GM18526 (cell line): Measurements from ENCODE around the gene MPV17L.
"Not testable (repeated sequence)": the region's sequence is repeated elsewhere in the genome, so short reads cannot be mapped to it uniquely, and the experiment has no call there.

Experiments
- POLR2A ChIP-seq: IDR thresholded peaks from 3 replicates; pipeline ENCODE4 v1.6.1; 2011; ENCODE audit not compliant: insufficient read length; ENCODE audit errors: extremely low read depth

MPV17L gene

DNA sequence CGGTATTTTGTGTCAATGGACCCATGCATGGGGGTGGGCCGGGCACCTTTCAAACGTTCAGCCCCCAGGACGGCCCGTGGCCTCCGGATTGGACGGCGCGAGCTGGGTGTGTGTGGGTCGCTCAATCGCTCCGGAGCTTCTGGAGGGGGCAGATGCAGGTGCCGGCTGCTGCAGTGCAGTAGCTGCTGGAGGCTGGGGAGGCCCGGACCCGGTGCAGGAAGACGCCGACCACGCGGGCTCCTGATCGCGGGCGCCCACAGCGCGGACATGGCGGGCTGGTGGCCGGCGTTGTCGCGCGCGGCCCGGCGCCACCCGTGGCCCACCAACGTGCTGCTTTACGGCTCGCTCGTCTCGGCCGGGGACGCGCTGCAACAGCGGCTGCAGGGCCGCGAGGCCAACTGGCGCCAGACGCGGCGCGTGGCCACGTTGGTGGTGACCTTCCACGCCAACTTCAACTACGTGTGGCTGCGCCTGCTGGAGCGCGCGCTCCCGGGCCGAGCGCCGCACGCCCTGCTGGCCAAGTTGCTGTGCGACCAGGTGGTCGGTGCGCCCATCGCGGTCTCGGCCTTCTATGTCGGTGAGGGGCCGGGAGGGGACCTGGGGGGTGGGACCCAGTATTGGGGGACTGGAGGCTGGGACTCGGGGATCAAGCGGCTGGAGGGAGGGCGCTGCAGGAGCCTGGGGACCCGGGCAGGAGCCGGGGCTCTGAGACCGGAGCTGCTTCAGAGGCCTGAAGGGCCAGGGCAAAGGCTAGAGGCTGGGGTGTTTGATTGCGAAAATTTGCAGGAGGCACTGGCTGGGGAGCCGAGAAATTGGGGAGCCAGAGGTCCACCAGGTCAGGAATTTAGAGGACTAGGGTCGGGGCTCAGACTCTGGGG is at the start of gene MPV17L:
Gene MPV17L, plus strand, starts transcription at position 124 of the 878 bp plus-strand sequence. Its CDS starts 144 bp downstream, at position 268.
- not testable (repeated sequence) for TF ChIP-seq POLR2A

DNA sequence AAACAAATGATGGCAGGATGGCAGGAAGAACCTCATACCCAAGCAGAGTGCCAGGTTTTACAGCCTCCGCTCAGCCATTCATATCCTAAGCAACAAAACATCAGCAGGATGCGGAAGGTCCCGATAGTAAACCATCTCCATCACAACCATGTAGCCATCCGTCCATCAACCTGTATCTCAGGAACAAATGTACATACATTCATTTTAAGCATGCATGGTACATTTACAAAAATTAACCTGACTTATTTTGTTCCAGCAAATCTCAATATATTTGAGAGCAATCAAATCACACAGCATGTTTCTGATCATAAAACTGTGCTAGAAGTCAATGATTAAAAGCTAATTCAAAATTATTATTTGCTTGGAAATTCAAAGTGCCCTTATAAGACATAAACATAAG is 17.4 kb upstream of the MPV17L start, which contains the start of gene NPIPA5:
Gene NPIPA5, minus strand, starts transcription at position 101 of the 400 bp plus-strand sequence. Its CDS starts 0 bp downstream, at position 101.
- TF ChIP-seq POLR2A = not testable (repeated sequence)

DNA sequence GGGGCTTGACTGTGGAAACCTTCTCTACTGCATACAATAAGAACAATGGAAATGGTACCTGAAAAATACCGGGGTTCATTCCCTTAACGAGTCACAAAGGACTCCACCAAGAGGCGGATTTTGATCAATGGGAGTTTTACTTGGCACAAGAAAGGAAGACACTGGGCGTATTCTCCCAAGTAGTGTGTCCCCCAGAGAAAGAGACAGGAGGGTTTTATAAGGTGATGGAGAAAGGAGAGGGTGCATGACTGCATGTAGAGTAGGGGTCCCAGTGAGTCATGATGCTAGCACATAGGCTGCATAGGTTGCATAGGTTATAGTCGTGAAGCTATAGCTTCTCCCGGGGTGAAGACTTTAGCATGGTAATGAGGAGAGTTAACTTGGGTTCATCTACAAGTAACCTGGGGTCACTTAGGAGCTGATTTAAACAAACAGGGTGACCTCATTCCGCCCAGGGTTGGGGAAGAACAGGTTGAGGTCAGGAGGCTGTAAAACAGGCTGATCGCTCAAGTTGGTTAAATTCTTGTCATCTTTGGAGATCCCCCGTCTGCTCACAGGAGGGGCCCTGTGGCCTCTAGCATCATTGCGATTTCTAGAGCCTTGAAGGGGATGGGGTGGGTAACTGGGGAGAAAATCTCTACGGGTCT is 1.5 kb downstream of the MPV17L start:
- no peak for TF ChIP-seq POLR2A

DNA sequence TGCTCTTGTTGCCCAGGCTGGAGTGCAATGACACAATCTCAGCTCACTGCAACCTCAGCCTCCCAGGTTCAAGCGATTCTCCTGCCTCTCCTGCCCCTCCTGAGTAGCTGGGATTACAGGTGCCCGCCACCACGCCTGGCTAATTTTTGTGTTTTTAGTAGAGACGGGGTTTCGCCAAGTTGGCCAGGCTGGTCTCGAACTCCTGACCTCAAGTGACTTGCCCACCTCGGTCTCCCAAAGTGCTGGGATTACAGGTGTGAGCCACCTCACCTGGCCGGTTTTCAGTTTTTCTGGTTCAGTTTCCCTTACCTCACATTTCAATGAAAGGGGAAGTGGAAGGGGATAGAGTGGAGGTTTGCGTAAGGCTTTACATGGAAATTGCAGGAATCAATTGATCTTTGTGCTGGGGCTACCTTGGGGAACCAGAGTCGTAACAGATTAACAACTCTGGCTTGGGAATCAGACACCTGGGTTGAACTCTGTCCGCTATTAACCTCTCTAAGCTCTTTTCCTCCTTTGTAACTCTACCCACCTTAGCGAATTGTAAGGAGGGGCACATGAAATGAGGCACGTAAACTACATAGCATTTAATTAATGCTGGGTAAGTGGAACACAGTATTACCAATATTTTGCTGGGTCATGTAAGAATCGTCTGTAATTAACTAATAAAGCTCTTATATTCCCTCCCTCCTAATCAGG is 3.2 kb downstream of the MPV17L start:
- no peak for TF ChIP-seq POLR2A

DNA sequence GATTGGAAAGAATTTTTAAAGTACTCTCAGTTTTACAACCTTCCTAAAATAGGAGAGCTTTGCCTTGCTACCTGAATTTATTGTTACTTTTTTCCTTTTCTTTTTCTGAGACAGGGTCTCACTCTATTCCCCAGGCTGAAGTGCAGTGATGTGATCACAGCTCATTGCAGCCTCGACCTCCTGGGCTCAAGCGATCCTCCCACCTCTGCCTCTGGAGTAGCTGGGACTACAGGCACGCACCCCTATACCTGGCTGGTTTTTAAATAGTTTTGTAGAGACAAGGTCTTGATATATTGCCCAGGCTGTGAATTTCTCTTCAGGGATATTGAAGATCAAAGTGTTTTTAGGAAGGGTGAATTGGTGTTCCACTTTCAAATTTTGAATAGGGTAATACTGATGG is 3.8 kb downstream of the MPV17L start:
- no peak for TF ChIP-seq POLR2A

DNA sequence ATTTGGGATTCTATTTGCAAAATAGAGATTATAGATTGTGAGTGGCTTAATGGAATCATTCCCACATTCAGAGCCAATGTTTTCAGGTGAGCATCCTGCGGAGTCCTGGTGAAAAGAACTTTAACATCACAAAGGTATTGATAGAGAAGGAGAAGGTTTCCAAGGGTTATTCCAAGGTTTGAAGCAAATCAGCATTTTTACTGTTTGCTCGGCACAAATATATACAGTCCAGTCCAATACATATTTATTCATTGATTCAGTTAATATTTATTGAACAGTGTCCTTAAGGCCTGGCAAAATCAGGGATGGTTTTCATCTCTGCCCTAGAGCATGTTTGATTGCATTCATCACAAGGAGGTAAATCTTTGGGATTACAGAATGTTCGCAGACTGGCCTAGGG is 6.4 kb downstream of the MPV17L start:
- TF ChIP-seq POLR2A = no peak

DNA sequence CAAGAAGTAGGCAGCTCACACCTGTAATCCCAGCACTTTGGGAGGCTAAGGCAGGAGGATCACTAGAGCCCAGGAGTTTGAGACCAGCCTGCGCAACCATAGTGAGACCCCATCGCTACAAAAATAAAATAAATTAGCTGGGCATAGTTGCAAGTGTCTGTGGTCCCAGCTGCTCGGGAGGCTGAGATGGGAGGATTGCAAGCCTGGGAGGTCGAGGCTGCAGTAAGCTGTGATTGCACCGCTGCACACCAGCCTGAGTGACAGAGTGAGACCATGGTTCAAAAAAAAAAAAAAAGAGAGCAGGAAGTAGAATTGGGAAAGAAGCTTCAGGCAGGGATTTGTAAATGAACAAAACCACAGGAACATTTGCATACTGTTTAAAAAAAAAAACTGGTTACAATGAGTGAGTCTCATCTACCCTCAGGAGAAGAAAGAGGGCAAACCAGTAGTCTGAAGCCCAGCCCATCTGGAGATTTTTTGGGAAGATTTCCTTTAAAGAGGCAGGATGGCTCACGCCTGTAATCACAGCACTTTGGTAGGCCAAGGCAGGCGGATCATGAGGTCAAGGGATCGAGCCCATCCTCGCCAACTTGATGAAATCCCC is 7.9 kb downstream of the MPV17L start:
- TF ChIP-seq POLR2A = no peak

DNA sequence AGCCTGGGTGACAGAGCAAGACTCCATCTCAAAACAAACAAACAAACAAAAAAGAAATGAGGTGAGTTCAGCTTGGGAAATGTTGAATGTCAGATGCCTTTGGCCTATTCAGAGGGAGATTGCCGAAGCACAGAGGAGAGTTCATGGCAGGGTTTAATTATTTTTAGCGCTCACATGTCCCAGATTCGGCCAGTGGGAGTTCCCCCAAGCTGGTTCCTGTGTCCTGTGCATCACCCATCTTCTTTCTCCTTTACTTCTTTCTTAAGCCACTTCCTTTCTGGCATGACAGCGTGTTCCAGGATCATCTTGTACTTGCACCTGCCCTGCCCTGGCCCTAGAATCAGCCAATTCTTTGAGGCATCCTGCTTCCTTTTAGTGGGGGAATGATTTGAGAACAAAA is 9.2 kb downstream of the MPV17L start:
- TF ChIP-seq POLR2A = no peak

DNA sequence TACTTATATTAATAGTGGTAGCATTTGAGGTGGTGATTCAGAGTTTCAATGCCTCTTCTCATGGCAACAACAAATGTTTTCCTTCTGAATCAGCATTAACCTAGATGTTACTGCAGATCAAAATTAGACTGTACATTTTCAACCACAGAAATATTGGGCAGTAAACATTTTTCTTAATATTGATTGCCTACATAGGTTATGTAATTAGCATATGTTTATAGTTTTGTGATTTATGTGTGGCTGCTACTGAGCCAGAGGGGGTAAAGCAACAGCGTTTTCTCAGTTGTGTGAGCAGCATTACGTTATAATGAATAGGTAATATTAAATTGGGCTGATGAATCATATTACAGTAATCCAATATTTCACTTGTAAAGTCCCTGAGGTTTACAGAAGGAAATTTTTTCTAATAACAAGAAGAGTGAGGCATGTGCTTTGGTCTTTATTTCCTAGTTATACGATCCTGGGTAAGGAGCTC is 20.0 kb downstream of the MPV17L start:
- no peak for TF ChIP-seq POLR2A

DNA sequence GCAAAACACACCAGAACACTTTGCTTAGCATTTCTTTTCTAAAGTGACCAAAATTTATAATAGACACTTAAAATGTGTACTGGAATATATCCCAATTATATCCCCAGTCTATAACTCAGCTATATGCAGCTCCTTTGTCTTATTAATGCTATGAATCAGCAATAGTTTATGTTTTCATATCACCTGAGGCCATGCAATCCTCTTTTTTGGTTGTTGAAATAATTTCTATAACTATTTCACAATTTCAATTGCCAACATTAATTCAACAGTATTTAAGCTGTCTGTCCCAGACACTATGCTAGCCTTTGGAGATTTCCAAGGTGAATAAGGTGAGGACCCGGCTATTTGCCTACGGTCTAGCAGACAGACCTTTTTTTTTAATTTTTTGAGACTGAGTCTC is 21.6 kb downstream of the MPV17L start:
- TF ChIP-seq POLR2A = no peak

DNA sequence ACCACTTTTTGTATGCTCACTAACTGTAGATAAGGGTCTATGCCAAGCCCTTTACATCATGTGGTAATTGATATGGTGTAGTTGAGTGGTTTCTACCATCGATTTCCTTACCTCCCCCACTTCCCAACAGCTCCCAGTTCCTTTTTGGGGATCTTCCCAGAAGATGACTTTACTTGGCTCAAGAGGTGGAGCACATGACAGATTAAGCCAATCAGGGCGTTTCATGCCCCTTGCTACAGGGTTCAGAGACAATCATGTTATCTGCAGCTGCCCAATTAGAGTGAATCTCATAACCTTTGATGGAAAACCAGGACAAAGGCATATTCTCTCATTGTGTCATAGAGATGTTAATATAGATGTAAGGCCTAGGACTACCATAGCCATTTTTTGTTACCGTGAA is 22.7 kb downstream of the MPV17L start:
- TF ChIP-seq POLR2A = no peak

DNA sequence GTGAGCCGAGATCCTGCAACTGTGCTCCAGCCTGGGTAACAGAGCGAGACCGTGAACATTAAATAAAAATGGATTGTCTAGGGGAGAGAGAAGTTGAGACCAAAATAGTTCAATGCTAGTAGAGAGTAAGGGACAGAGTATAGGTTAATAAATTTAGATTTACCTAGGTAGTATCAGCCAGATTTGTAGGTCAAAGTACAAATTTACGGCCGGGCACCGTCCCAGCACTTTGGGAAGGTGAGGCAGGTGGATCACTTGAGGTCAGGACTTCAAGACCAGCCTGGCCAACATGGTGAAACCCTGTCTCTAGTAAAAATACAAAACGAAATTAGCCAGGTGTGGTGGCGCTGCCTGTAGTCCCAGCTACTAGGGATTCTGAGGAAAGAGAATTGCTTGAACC is 26.7 kb downstream of the MPV17L start:
- TF ChIP-seq POLR2A = no peak

DNA sequence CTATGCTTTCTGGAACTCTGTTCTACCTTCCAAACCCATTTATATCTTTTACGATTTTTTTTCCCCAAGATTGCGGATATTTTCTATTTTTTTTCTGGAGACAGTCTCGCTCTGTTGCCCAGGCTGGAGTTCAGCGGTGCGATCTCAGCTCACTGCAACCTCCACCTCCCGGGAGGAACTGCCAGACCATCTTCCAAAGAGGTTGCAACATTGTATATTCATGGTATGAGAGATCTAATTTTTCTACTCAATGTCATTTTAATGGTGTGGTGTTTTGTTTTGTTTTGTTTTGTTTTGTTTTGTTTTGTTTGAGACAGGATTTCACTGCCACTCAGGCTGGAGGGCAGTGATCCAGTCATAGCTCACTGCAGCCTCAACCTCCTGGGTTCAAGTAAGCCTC is 30.3 kb downstream of the MPV17L start:
- TF ChIP-seq POLR2A = no peak

DNA sequence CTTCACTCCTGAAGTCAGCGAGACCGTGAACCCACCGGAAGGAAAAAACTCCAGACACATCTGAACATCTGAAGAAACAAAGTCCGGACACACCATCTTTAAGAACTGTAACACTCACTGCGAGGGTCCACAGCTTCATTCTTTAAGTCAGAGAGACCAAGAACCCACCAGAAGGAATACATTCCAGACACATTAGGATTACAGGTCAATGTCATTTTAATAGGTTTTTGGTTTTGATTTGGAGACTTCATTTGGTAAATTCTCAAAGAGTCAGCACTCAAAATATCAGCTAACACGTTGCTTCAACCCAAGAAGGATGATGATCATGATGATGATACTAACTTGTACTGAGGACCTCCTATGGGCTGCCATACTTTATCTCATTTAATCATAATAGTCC is 31.2 kb downstream of the MPV17L start:
- TF ChIP-seq POLR2A = no peak

DNA sequence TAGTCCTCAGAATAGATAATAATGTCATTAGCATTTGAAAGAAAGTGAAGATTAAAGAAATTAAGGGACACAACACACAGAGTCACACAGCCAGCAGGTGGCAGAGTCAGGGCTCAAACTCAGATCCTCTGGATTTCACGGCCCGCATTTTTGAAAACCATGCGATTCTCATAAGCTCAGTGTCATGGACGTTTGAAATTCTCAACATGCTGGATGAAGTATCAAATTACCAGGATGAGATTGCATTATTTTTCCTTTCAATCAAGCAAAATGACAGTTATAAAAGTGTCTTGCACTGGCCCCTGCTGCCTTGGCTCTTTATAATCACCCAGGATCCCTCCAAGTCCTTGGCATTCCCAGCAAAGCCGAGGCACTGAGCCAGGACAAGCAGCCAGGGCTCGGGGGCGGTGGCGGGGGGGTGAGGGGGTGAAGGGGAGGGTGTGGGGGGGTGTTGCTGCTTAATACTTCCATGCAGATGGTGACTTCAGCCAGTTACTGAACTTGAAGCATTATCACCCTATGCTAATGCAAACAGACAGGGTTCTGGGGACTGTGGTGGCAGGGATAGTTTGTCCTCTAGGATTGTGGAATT is 32.2 kb downstream of the MPV17L start:
- no peak for TF ChIP-seq POLR2A
